Immature natural killer cell (primary cell): ENCODE measurements around the gene TRIM45. TPM values are rescaled to one million over a fixed set of nuclear protein-coding genes. Genes with fewer than 3 reads are reported as not detected.
"Not testable (repeated sequence)": the region's sequence is repeated elsewhere in the genome, so short reads cannot be mapped to it uniquely, and the experiment has no call there.

ENCODE experiments used
- DNase-seq, 3 donors: peaks; one replicate each; pipeline ENCODE4 v3.0.0; 2022; ENCODE audit warnings: mixed read lengths in 1 of 3
- H3K27ac Mint-ChIP-seq, 6 donors: one replicate each; pipeline ENCODE4 v1.8.0; 2020; ENCODE audit warnings: mixed read lengths in 6 of 6, mild to moderate bottlenecking in 5 of 6, inconsistent platforms in 4 of 6, moderate library complexity in 3 of 6
- H3K27me3 Mint-ChIP-seq, 3 donors: one replicate each; pipeline ENCODE4 v1.8.0; 2020 to 2021; ENCODE audit warnings: low read depth in 3 of 3, mild to moderate bottlenecking in 3 of 3, mixed read lengths in 3 of 3, moderate library complexity in 3 of 3, inconsistent platforms in 1 of 3
- H3K36me3 Mint-ChIP-seq, 3 donors: one replicate each; pipeline ENCODE4 v1.8.0; 2020; ENCODE audit warnings: mixed read lengths in 3 of 3, inconsistent platforms in 2 of 3, mild to moderate bottlenecking in 2 of 3
- H3K4me1 Mint-ChIP-seq, 2 donors: one replicate each; pipeline ENCODE4 v1.8.0; 2020; ENCODE audit warnings: inconsistent platforms in 2 of 2, mild to moderate bottlenecking in 2 of 2, mixed read lengths in 2 of 2, moderate library complexity in 1 of 2
- H3K4me3 Mint-ChIP-seq, 5 donors: one replicate each; pipeline ENCODE4 v1.8.0; 2020; ENCODE audit warnings: mild to moderate bottlenecking in 5 of 5, mixed read lengths in 5 of 5, inconsistent platforms in 3 of 5, moderate library complexity in 3 of 5
- H3K9me3 Mint-ChIP-seq, 6 donors: one replicate each; pipeline ENCODE4 v1.8.0; 2020; ENCODE audit warnings: mild to moderate bottlenecking in 6 of 6, mixed read lengths in 6 of 6, inconsistent platforms in 4 of 6, moderate library complexity in 3 of 6
- polyA plus RNA-seq, 3 donors: library from polyadenylated mRNA; unstranded; fragments of 300-500 nt; fragmentation: Illumina TruSeq; gene quantifications; one replicate each; pipeline ENCODE4 v1.2.3, GENCODE V29; 2021

TRIM45 gene
- polyA plus RNA-seq, 3 donors from 2014 or later, result not detected

- no peak for DNase-seq
- H3K27ac Mint-ChIP-seq, result peak overlapping the region in 2 of 6 donors; percentile 43 to 51
Measured at GRCh38 chr1:117120774-117121588, 568 bp downstream of the TRIM45 start.

GRCh38 chr1:117119144-117119543, 2.4 kb downstream of the TRIM45 start:
- not testable (repeated sequence) for H3K27ac Mint-ChIP-seq, DNase-seq, H3K36me3 Mint-ChIP-seq, H3K27me3 Mint-ChIP-seq, H3K4me3 Mint-ChIP-seq, H3K9me3 Mint-ChIP-seq
- peaks cover 13 to 22% of the 10 kb centered on the region in 2 donors for H3K4me1 Mint-ChIP-seq

More at GRCh38 chr1:117120774-117121588, 568 bp downstream of the TRIM45 start:
- Mint-ChIP-seq H3K4me1 (peaks cover 13 to 22% of the 10 kb centered on the region in 2 donors), H3K36me3 (no peaks in the 10 kb centered on the region), H3K9me3 (no peaks in the 10 kb centered on the region), H3K4me3 (peak overlapping the region; percentile 80 to 89 (median 86)), H3K27me3 (peaks cover 0 to 4% (median 0%) of the 10 kb centered on the region in 3 donors)

GRCh38 chr1:117118137-117118536, 3.4 kb downstream of the TRIM45 start:
- Mint-ChIP-seq H3K4me3 (no peak overlapping the region), H3K4me1 (peaks cover 13 to 20% of the 10 kb centered on the region in 2 donors), H3K36me3 (no peaks in the 10 kb centered on the region), H3K27ac (no peak overlapping the region), H3K27me3 (peaks cover 0 to 4% (median 0%) of the 10 kb centered on the region in 3 donors), H3K9me3 (no peaks in the 10 kb centered on the region)
- no peak for DNase-seq

GRCh38 chr1:117117697-117118096, 3.9 kb downstream of the TRIM45 start:
- no peak for DNase-seq
- Mint-ChIP-seq H3K4me1 (peaks cover 13 to 16% of the 10 kb centered on the region in 2 donors), H3K9me3 (no peaks in the 10 kb centered on the region), H3K27me3 (peaks cover 0 to 4% (median 0%) of the 10 kb centered on the region in 3 donors), H3K4me3 (no peak overlapping the region), H3K27ac (no peak overlapping the region), H3K36me3 (no peaks in the 10 kb centered on the region)

GRCh38 chr1:117116784-117117130, 4.8 kb downstream of the TRIM45 start:
- H3K4me1 Mint-ChIP-seq, result peaks cover 6 to 8% of the 10 kb centered on the region in 2 donors
- no peaks in the 10 kb centered on the region for H3K36me3 Mint-ChIP-seq
- DNase-seq, result no peak
- H3K27ac Mint-ChIP-seq, result no peak overlapping the region
- H3K4me3 Mint-ChIP-seq, result no peak overlapping the region
- H3K9me3 Mint-ChIP-seq, result no peaks in the 10 kb centered on the region
- peaks cover 0 to 4% (median 0%) of the 10 kb centered on the region in 3 donors for H3K27me3 Mint-ChIP-seq

GRCh38 chr1:117116090-117116783, 5.3 kb downstream of the TRIM45 start:
- DNase-seq, result no peak
- H3K4me1 Mint-ChIP-seq, result peaks cover 5 to 8% of the 10 kb centered on the region in 2 donors
- H3K9me3 Mint-ChIP-seq, result no peaks in the 10 kb centered on the region
- peaks cover 0 to 4% (median 0%) of the 10 kb centered on the region in 3 donors for H3K27me3 Mint-ChIP-seq
- no peak overlapping the region for H3K4me3 Mint-ChIP-seq
- no peaks in the 10 kb centered on the region for H3K36me3 Mint-ChIP-seq
- no peak overlapping the region for H3K27ac Mint-ChIP-seq

- DNase-seq, result no peak
Measured at GRCh38 chr1:117114877-117115276, 6.7 kb downstream of the TRIM45 start.

GRCh38 chr1:117113199-117113598, 8.3 kb downstream of the TRIM45 start:
- peaks cover 0 to 1% (median 0%) of the 10 kb centered on the region in 3 donors for H3K36me3 Mint-ChIP-seq
- no peak overlapping the region for H3K4me3 Mint-ChIP-seq
- H3K27me3 Mint-ChIP-seq, result peaks cover 2 to 7% (median 4%) of the 10 kb centered on the region in 3 donors
- H3K4me1 Mint-ChIP-seq, result no peaks in the 10 kb centered on the region
- no peak for DNase-seq
- H3K9me3 Mint-ChIP-seq, result no peaks in the 10 kb centered on the region
- H3K27ac Mint-ChIP-seq, result no peak overlapping the region

More at GRCh38 chr1:117114877-117115276, 6.7 kb downstream of the TRIM45 start:
- Mint-ChIP-seq H3K27me3 (peaks cover under 1 to 4% (median 2%) of the 10 kb centered on the region in 3 donors), H3K9me3 (no peaks in the 10 kb centered on the region), H3K4me1 (no peaks in the 10 kb centered on the region), H3K36me3 (no peaks in the 10 kb centered on the region), H3K4me3 (no peak overlapping the region), H3K27ac (no peak overlapping the region)

- no peak for DNase-seq
- H3K36me3 Mint-ChIP-seq, result peaks cover 0 to 5% (median 0%) of the 10 kb centered on the region in 3 donors
- H3K27ac Mint-ChIP-seq, result no peak overlapping the region
- no peaks in the 10 kb centered on the region for H3K4me1 Mint-ChIP-seq
- peaks cover 2 to 7% (median 5%) of the 10 kb centered on the region in 3 donors for H3K27me3 Mint-ChIP-seq
- no peak overlapping the region for H3K4me3 Mint-ChIP-seq
- no peaks in the 10 kb centered on the region for H3K9me3 Mint-ChIP-seq
Measured at GRCh38 chr1:117112047-117112717, 9.4 kb downstream of the TRIM45 start.

- no peak overlapping the region for H3K27ac Mint-ChIP-seq
- no peak for DNase-seq
- peaks cover 2 to 5% (median 4%) of the 10 kb centered on the region in 3 donors for H3K27me3 Mint-ChIP-seq
- peaks cover 0 to 6% (median 5%) of the 10 kb centered on the region in 3 donors for H3K36me3 Mint-ChIP-seq
- H3K4me3 Mint-ChIP-seq, result no peak overlapping the region
- H3K4me1 Mint-ChIP-seq, result no peaks in the 10 kb centered on the region
- H3K9me3 Mint-ChIP-seq, result no peaks in the 10 kb centered on the region
Measured at GRCh38 chr1:117110774-117111173, 10.8 kb downstream of the TRIM45 start.

- H3K27ac Mint-ChIP-seq, result no peak overlapping the region
- DNase-seq, result no peak
- H3K9me3 Mint-ChIP-seq, result no peaks in the 10 kb centered on the region
- no peaks in the 10 kb centered on the region for H3K4me1 Mint-ChIP-seq
- H3K36me3 Mint-ChIP-seq, result peaks cover under 1 to 19% (median 5%) of the 10 kb centered on the region in 3 donors
- H3K4me3 Mint-ChIP-seq, result no peak overlapping the region
- peaks cover 2 to 5% (median 4%) of the 10 kb centered on the region in 3 donors for H3K27me3 Mint-ChIP-seq
Measured at GRCh38 chr1:117107364-117107763, 14.2 kb downstream of the TRIM45 start.

GRCh38 chr1:117106478-117106877, 15.1 kb downstream of the TRIM45 start:
- H3K4me3 Mint-ChIP-seq, result no peak overlapping the region
- no peak overlapping the region for H3K27ac Mint-ChIP-seq
- H3K9me3 Mint-ChIP-seq, result no peaks in the 10 kb centered on the region
- peaks cover 4 to 23% (median 9%) of the 10 kb centered on the region in 3 donors for H3K36me3 Mint-ChIP-seq
- H3K4me1 Mint-ChIP-seq, result no peaks in the 10 kb centered on the region
- peaks cover 2 to 5% (median 4%) of the 10 kb centered on the region in 3 donors for H3K27me3 Mint-ChIP-seq
- DNase-seq, result no peak

- Mint-ChIP-seq H3K36me3 (peaks cover 5 to 23% (median 14%) of the 10 kb centered on the region in 3 donors), H3K4me3 (no peak overlapping the region), H3K27ac (no peak overlapping the region), H3K4me1 (no peaks in the 10 kb centered on the region), H3K9me3 (no peaks in the 10 kb centered on the region), H3K27me3 (peaks cover 2 to 5% (median 4%) of the 10 kb centered on the region in 3 donors)
- DNase-seq, result no peak
Measured at GRCh38 chr1:117105722-117106121, 15.8 kb downstream of the TRIM45 start.
